Spleen (tissue), 11 donors: ENCODE measurements around the gene UBE2D2. TPM values are rescaled to one million over a fixed set of nuclear protein-coding genes. Genes with fewer than 3 reads are reported as not detected.
A peak's percentile ranks its signal among the peaks of the same experiment; 100 is the strongest.
"Not testable (repeated sequence)": the region's sequence is repeated elsewhere in the genome, so short reads cannot be mapped to it uniquely, and the experiment has no call there.

Source experiments
- DNase-seq: peaks from one replicate; pipeline ENCODE4 v3.0.0-alpha.2; 2020
- H3K27ac ChIP-seq, 8 donors: fragments of 200-600 bp; sonication (generic) in 7 of 8; 1 replicate in 4 of 8; 2 replicates in 4 of 8; pipeline versions ENCODE4 v1.5.0 to v1.8.0; 2016 to 2021; ENCODE audit warnings: inconsistent platforms in 4 of 8, mild to moderate bottlenecking in 4 of 8, moderate library complexity in 1 of 8
- H3K27me3 ChIP-seq, 7 donors: fragments of 200-600 bp; sonication (generic) in 6 of 7; replicated peaks in 1 of 7; 1 replicate in 4 of 7; 2 replicates in 3 of 7; pipeline versions ENCODE4 v1.5.0 to v1.8.0; 2016 to 2021; ENCODE audit warnings: inconsistent platforms in 3 of 7, mild to moderate bottlenecking in 1 of 7
- H3K36me3 ChIP-seq, 6 donors: fragments of 200-600 bp; sonication (generic) in 5 of 6; 1 replicate in 4 of 6; 2 replicates in 2 of 6; pipeline versions ENCODE4 v1.5.0 to v1.8.0; 2016 to 2021; ENCODE audit warnings: inconsistent platforms in 2 of 6
- H3K4me1 ChIP-seq, 6 donors: fragments of 200-600 bp; sonication (generic) in 5 of 6; 1 replicate in 3 of 6; 2 replicates in 3 of 6; pipeline versions ENCODE4 v1.5.0 to v1.8.0; 2016 to 2021; ENCODE audit warnings: inconsistent platforms in 3 of 6
- H3K4me3 ChIP-seq, 8 donors: fragments of 200-600 bp; sonication (generic) in 7 of 8; 1 replicate in 4 of 8; 2 replicates in 4 of 8; pipeline versions ENCODE4 v1.5.0 to v1.8.0; 2016 to 2021; ENCODE audit warnings: inconsistent platforms in 4 of 8, mild to moderate bottlenecking in 4 of 8, moderate library complexity in 2 of 8
- H3K9me3 ChIP-seq, 8 donors: fragments of 200-600 bp; sonication (generic) in 7 of 8; 1 replicate in 4 of 8; 2 replicates in 4 of 8; pipeline versions ENCODE4 v1.5.0 to v1.8.0; 2016 to 2021; ENCODE audit warnings: inconsistent platforms in 4 of 8
- CTCF ChIP-seq, 11 experiments: fragments of 200-600 bp in 7 of 11; fragments of 450-650 bp in 4 of 11; sonication (generic) in 4 of 11; IDR thresholded peaks in 8 of 11; conservative IDR thresholded peaks in 3 of 11; 1 replicate in 7 of 11; 2 replicates in 4 of 11; pipeline versions ENCODE4 v1.4.0 to v1.8.0; 2016 to 2021; ENCODE audit warnings: antibody characterized with exemption in 11 of 11, inconsistent platforms in 4 of 11, mild to moderate bottlenecking in 1 of 11
- POLR2A ChIP-seq, 3 donors: fragments of 450-650 bp; IDR thresholded peaks; one replicate each; pipeline ENCODE4 v1.5.1; 2017; ENCODE audit warnings: antibody characterized with exemption in 3 of 3, mild to moderate bottlenecking in 1 of 3
- POLR2AphosphoS5 ChIP-seq, 3 donors: sonication (generic); formaldehyde crosslinking; IDR thresholded peaks; one replicate each; pipeline ENCODE4 v1.5.1; 2017; ENCODE audit warnings: antibody characterized with exemption in 3 of 3
- WGBS, 5 donors: extraction: QIAGEN DNeasy Blood & Tissue Kit in 3 of 5; methylation state at CpG; one replicate each; pipeline versions ENCODE4 v1.1.5 to v1.1.7; 2013 to 2018; 5-methylcytosine and 5-hydroxymethylcytosine counted together
- intact Hi-C: fragments of 100-400 bp; cut with DNase I; formaldehyde crosslinking; loops from one replicate; pipeline ENCODE4 v1.15.0; 2023; ENCODE audit warnings: low total_unique reads
- polyA plus RNA-seq, 3 donors: library from polyadenylated mRNA; stranded (reverse); fragments of 200-250 nt; gene quantifications; one replicate each; pipeline ENCODE4 v1.2.1, GENCODE V29; 2013
- total RNA-seq, 7 donors: library from RNA; depleted of rRNA in 3 of 7; stranded (reverse); fragments of >200 nt in 3 of 7; fragmentation: NEBNext Ultra II Directional in 4 of 7; extraction: Animal tissue kit (Norgen Biotek cat#: 25700) in 4 of 7; gene quantifications; one replicate each; pipeline versions ENCODE4 v1.1.0 to v1.2.1, GENCODE V29; 2016 to 2021
- donor health status: healthy with polysubstance abuse.
- donor health status: DM: no; HTN: no; CAD: no; lungs with moderate emphysema.
- donor health status: DM: no; HTN: no; CAD: no.
- donor health status: Bipolar disorder and iron deficiency.
- donor health status: healthy.
- donor health status: DM: no; HTN: no; CAD: no.
- donor health status: DM: yes; HTN: yes; CAD: no.

Gene UBE2D2
- total and polyA plus RNA-seq, 10 donors: 64.3 to 132 (median 98.2) TPM

GRCh38 chr5:139575751-139576150 is 14.6 kb downstream of the UBE2D2 start:
- intact Hi-C loops: no loop called here
- Histone ChIP-seq H3K4me3 (no peak overlapping the region), H3K4me1 (peaks cover 56 to 100% (median 92%) of the 10 kb centered on the region in 6 donors), H3K27me3 (no peaks in the 10 kb centered on the region), H3K27ac (peak overlapping the region in 5 of 8 donors; percentile 29 to 67 (median 50)), H3K9me3 (no peaks in the 10 kb centered on the region), H3K36me3 (peaks cover 0 to 23% (median 4%) of the 10 kb centered on the region in 6 donors)
- TF ChIP-seq CTCF (IDR thresholded peaks at IDR 0.05 in 8 of 11, conservative IDR thresholded peaks at IDR 0.05 in 3 of 11) (no peak), POLR2A (IDR thresholded peaks at IDR 0.05) (no peak), POLR2AphosphoS5 (IDR thresholded peaks at IDR 0.05) (no peak)
- DNase-seq: no peak
- WGBS, 5 donors: 73 to 81% (median 80%) methylated on average over 4 of the region's 4 CpGs

GRCh38 chr5:139577689-139578290 is 16.7 kb downstream of the UBE2D2 start:
- H3K9me3 ChIP-seq: no peaks in the 10 kb centered on the region
- H3K4me3 ChIP-seq: no peak overlapping the region
- no peak for DNase-seq
- intact Hi-C loops: no loop called here
- H3K4me1 ChIP-seq: peaks cover 38 to 98% (median 81%) of the 10 kb centered on the region in 6 donors
- TF ChIP-seq POLR2AphosphoS5 (IDR thresholded peaks at IDR 0.05) (no peak), CTCF (IDR thresholded peaks at IDR 0.05 in 8 of 11, conservative IDR thresholded peaks at IDR 0.05 in 3 of 11) (no peak), POLR2A (IDR thresholded peaks at IDR 0.05) (no peak)
- 62 to 78% (median 72%) methylated on average over 5 of the region's 5 CpGs for WGBS, 5 donors
- peak overlapping the region in 6 of 8 donors; percentile 9 to 67 (median 42) for H3K27ac ChIP-seq
- peaks cover 0 to 22% (median 3%) of the 10 kb centered on the region in 6 donors for H3K36me3 ChIP-seq
- no peaks in the 10 kb centered on the region for H3K27me3 ChIP-seq

- no peaks in the 10 kb centered on the region for H3K27me3 ChIP-seq
- H3K4me3 ChIP-seq: no peak overlapping the region
- intact Hi-C loops: no loop called here
- peaks cover 37 to 98% (median 79%) of the 10 kb centered on the region in 6 donors for H3K4me1 ChIP-seq
- 59 to 67% (median 62%) methylated on average over 2 of the region's 2 CpGs for WGBS, 5 donors
- DNase-seq: no peak
- no peaks in the 10 kb centered on the region for H3K9me3 ChIP-seq
- TF ChIP-seq POLR2AphosphoS5 (IDR thresholded peaks at IDR 0.05) (no peak), POLR2A (IDR thresholded peaks at IDR 0.05) (no peak), CTCF (IDR thresholded peaks at IDR 0.05 in 8 of 11, conservative IDR thresholded peaks at IDR 0.05 in 3 of 11) (no peak)
- H3K36me3 ChIP-seq: peaks cover 0 to 22% (median under 1%) of the 10 kb centered on the region in 6 donors
- peak overlapping the region in 3 of 8 donors; percentile 41 to 67 (median 43) for H3K27ac ChIP-seq
Observed at GRCh38 chr5:139578325-139578724, 17.2 kb downstream of the UBE2D2 start.

GRCh38 chr5:139582181-139582580 is 21.0 kb downstream of the UBE2D2 start:
- peaks cover 13 to 96% (median 65%) of the 10 kb centered on the region in 6 donors for H3K4me1 ChIP-seq
- H3K27me3 ChIP-seq, intact Hi-C loops, H3K9me3 ChIP-seq, H3K4me3 ChIP-seq, H3K27ac ChIP-seq, DNase-seq: not testable (repeated sequence)
- H3K36me3 ChIP-seq: peaks cover 0 to 43% (median 5%) of the 10 kb centered on the region in 6 donors
- 76 to 87% (median 84%) methylated on average over 5 of the region's 5 CpGs for WGBS, 5 donors
